ENCODE results near the gene ZFPM1.

- TF ChIP-seq REST (IDR thresholded peaks at IDR 0.05; ENCODE audit: insufficient read depth in 1 of 2, low read depth in 2 of 2, low read length in 1 of 2) (no peak), CTCF (IDR thresholded peaks at IDR 0.05) (no peak)
These were observed 15.4 kb downstream of the ZFPM1 start for GRCh38 chr16:88468275-88469129.

All from Panc1 (cell line).